Measurements from ENCODE around the gene IARS2. TPM values are rescaled to one million over a fixed set of nuclear protein-coding genes. Genes with fewer than 3 reads are reported as not detected.
"Not testable (repeated sequence)": the region's sequence is repeated elsewhere in the genome, so short reads cannot be mapped to it uniquely, and the experiment has no call there.

The IARS2 gene
- total and polyA plus RNA-seq, 2 donors: 30.3 to 50.2 TPM

DNA sequence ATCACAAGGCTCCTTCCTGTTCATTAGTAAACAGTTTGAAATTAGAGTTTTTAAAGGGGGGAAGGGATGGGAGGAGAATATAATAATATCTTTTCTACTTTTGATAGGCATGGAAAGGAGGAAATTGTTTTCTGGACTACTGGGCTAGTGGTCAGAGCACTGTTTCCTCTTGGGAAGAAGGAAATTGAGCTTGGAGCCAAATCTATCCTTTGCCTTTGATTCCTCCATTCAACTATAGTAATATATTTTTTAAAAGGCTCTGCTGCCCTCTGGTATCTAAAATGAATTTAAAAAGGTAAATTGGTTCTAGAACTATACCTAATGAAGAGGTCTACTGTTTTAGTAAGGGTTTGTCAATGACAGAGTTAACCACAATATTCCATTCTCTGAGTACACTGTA, 5.9 kb downstream of the IARS2 start:
- H3K27ac ChIP-seq (ENCODE audit: low read depth in 1 of 2, low read length in 1 of 2): no peak overlapping the region
- H3K9me3 ChIP-seq (ENCODE audit: control insufficient read depth in 2 of 2, insufficient read depth in 1 of 2, low read length in 1 of 2): no peaks in the 10 kb centered on the region
- no peak overlapping the region for H3K4me3 ChIP-seq (ENCODE audit: low read length in 2 of 2)
- DNase-seq (ENCODE audit: low read depth in 6 of 9, low spot score in 9 of 9): no peak
- peaks cover 10 to 41% of the 10 kb centered on the region in 2 donors for H3K36me3 ChIP-seq (ENCODE audit: control insufficient read depth in 2 of 2, insufficient read depth in 2 of 2, low read length in 1 of 2)
- peaks cover under 1 to 6% of the 10 kb centered on the region in 2 donors for H3K4me1 ChIP-seq (ENCODE audit: control insufficient read depth in 2 of 2, insufficient read depth in 2 of 2, low read length in 2 of 2)
- no peaks in the 10 kb centered on the region for H3K27me3 ChIP-seq (ENCODE audit: control insufficient read depth in 2 of 2, insufficient read depth in 1 of 2, low read length in 1 of 2)

- H3K4me3 ChIP-seq (ENCODE audit: low read length in 2 of 2); H3K4me1 ChIP-seq (ENCODE audit: control insufficient read depth in 2 of 2, insufficient read depth in 2 of 2, low read length in 2 of 2); DNase-seq (ENCODE audit: low read depth in 6 of 9, low spot score in 9 of 9); H3K9me3 ChIP-seq (ENCODE audit: control insufficient read depth in 2 of 2, insufficient read depth in 1 of 2, low read length in 1 of 2); H3K27me3 ChIP-seq (ENCODE audit: control insufficient read depth in 2 of 2, insufficient read depth in 1 of 2, low read length in 1 of 2); H3K27ac ChIP-seq (ENCODE audit: low read depth in 1 of 2, low read length in 1 of 2): not testable (repeated sequence)
- H3K36me3 ChIP-seq (ENCODE audit: control insufficient read depth in 2 of 2, insufficient read depth in 2 of 2, low read length in 1 of 2): peaks cover 19 to 54% of the 10 kb centered on the region in 2 donors
- 94% methylated on average over 6 of the region's 6 CpGs for WGBS
Measured at GRCh38 chr1:220110473-220110872, 16.5 kb downstream of the IARS2 start.

- peaks cover 23 to 52% of the 10 kb centered on the region in 2 donors for H3K36me3 ChIP-seq (ENCODE audit: control insufficient read depth in 2 of 2, insufficient read depth in 2 of 2, low read length in 1 of 2)
- not testable (repeated sequence) for H3K27ac ChIP-seq (ENCODE audit: low read depth in 1 of 2, low read length in 1 of 2)
- WGBS: 98% methylated on average over 4 of the region's 4 CpGs
Measured at GRCh38 chr1:220112600-220112999, 18.7 kb downstream of the IARS2 start.

GRCh38 chr1:220113136-220113695, 19.3 kb downstream of the IARS2 start:
- Histone ChIP-seq H3K36me3 (ENCODE audit: control insufficient read depth in 2 of 2, insufficient read depth in 2 of 2, low read length in 1 of 2) (peaks cover 18 to 49% of the 10 kb centered on the region in 2 donors), H3K4me3 (ENCODE audit: low read length in 2 of 2) (no peak overlapping the region), H3K27ac (ENCODE audit: low read depth in 1 of 2, low read length in 1 of 2) (no peak overlapping the region), H3K27me3 (ENCODE audit: control insufficient read depth in 2 of 2, insufficient read depth in 1 of 2, low read length in 1 of 2) (no peaks in the 10 kb centered on the region), H3K9me3 (ENCODE audit: control insufficient read depth in 2 of 2, insufficient read depth in 1 of 2, low read length in 1 of 2) (no peaks in the 10 kb centered on the region), H3K4me1 (ENCODE audit: control insufficient read depth in 2 of 2, insufficient read depth in 2 of 2, low read length in 2 of 2) (no peaks in the 10 kb centered on the region)
- 86% methylated on average over 5 of the region's 5 CpGs for WGBS
- DNase-seq (ENCODE audit: low read depth in 6 of 9, low spot score in 9 of 9): peak in 1 of 9 donors; percentile 39

More at GRCh38 chr1:220112600-220112999, 18.7 kb downstream of the IARS2 start:
- H3K4me1 ChIP-seq (ENCODE audit: control insufficient read depth in 2 of 2, insufficient read depth in 2 of 2, low read length in 2 of 2); H3K27me3 ChIP-seq (ENCODE audit: control insufficient read depth in 2 of 2, insufficient read depth in 1 of 2, low read length in 1 of 2); H3K4me3 ChIP-seq (ENCODE audit: low read length in 2 of 2); DNase-seq (ENCODE audit: low read depth in 6 of 9, low spot score in 9 of 9); H3K9me3 ChIP-seq (ENCODE audit: control insufficient read depth in 2 of 2, insufficient read depth in 1 of 2, low read length in 1 of 2): not testable (repeated sequence)

GRCh38 chr1:220119043-220119512, 25.1 kb downstream of the IARS2 start:
- Histone ChIP-seq H3K4me1 (ENCODE audit: control insufficient read depth in 2 of 2, insufficient read depth in 2 of 2, low read length in 2 of 2) (no peaks in the 10 kb centered on the region), H3K27ac (ENCODE audit: low read depth in 1 of 2, low read length in 1 of 2) (no peak overlapping the region), H3K4me3 (ENCODE audit: low read length in 2 of 2) (no peak overlapping the region), H3K36me3 (ENCODE audit: control insufficient read depth in 2 of 2, insufficient read depth in 2 of 2, low read length in 1 of 2) (peaks cover 4 to 24% of the 10 kb centered on the region in 2 donors), H3K27me3 (ENCODE audit: control insufficient read depth in 2 of 2, insufficient read depth in 1 of 2, low read length in 1 of 2) (no peaks in the 10 kb centered on the region), H3K9me3 (ENCODE audit: control insufficient read depth in 2 of 2, insufficient read depth in 1 of 2, low read length in 1 of 2) (no peaks in the 10 kb centered on the region)
- DNase-seq (ENCODE audit: low read depth in 6 of 9, low spot score in 9 of 9): no peak
- 96% methylated on average over 6 of the region's 6 CpGs for WGBS

DNA sequence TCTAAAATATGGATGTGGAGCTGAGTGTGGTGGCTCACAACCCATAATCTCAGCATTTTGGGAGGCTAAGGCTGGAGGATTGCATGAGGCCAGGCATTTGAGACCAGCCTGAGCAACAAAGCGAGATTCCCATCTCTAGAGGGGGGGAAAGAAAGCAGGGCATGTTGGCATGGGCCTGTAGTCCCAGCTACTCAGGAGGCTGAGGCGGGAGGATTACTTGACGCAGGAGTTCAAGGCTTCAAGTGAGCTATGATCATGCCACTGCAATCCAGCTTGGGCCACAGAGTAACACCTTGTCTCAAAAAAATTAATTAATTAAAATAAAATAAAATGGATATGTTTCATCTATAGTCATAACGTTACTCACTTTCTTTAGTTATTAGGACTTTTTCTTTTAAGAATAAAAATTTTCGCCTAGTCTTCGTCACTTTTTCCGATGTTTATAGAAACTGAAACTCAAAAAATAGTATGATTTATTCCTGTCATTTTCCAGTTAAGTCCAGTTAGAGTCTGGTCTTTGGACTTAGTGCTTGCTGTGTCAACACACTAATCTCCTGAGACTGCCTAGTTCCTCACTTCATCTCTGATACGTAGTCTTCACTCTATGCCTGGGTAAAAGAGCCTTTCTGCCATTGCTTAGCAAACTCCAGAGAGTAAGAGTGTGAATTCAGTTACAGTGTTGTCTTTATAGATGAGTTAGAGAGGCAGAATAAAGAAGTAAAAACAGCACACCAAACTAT, 28.0 kb downstream of the IARS2 start:
- Histone ChIP-seq H3K4me1 (ENCODE audit: control insufficient read depth in 2 of 2, insufficient read depth in 2 of 2, low read length in 2 of 2) (no peaks in the 10 kb centered on the region), H3K27me3 (ENCODE audit: control insufficient read depth in 2 of 2, insufficient read depth in 1 of 2, low read length in 1 of 2) (no peaks in the 10 kb centered on the region), H3K4me3 (ENCODE audit: low read length in 2 of 2) (no peak overlapping the region), H3K36me3 (ENCODE audit: control insufficient read depth in 2 of 2, insufficient read depth in 2 of 2, low read length in 1 of 2) (peaks cover 0 to 7% of the 10 kb centered on the region in 2 donors), H3K9me3 (ENCODE audit: control insufficient read depth in 2 of 2, insufficient read depth in 1 of 2, low read length in 1 of 2) (no peaks in the 10 kb centered on the region), H3K27ac (ENCODE audit: low read depth in 1 of 2, low read length in 1 of 2) (no peak overlapping the region)
- DNase-seq (ENCODE audit: low read depth in 6 of 9, low spot score in 9 of 9): no peak
- 98% methylated on average over 8 of the region's 8 CpGs for WGBS

- Histone ChIP-seq H3K27ac (ENCODE audit: low read depth in 1 of 2, low read length in 1 of 2) (no peak overlapping the region), H3K27me3 (ENCODE audit: control insufficient read depth in 2 of 2, insufficient read depth in 1 of 2, low read length in 1 of 2) (no peaks in the 10 kb centered on the region), H3K4me3 (ENCODE audit: low read length in 2 of 2) (no peak overlapping the region), H3K4me1 (ENCODE audit: control insufficient read depth in 2 of 2, insufficient read depth in 2 of 2, low read length in 2 of 2) (no peaks in the 10 kb centered on the region), H3K9me3 (ENCODE audit: control insufficient read depth in 2 of 2, insufficient read depth in 1 of 2, low read length in 1 of 2) (no peaks in the 10 kb centered on the region), H3K36me3 (ENCODE audit: control insufficient read depth in 2 of 2, insufficient read depth in 2 of 2, low read length in 1 of 2) (peaks cover 0 to 3% of the 10 kb centered on the region in 2 donors)
- no peak for DNase-seq (ENCODE audit: low read depth in 6 of 9, low spot score in 9 of 9)
Measured at GRCh38 chr1:220123066-220123465, 29.1 kb downstream of the IARS2 start.

DNA sequence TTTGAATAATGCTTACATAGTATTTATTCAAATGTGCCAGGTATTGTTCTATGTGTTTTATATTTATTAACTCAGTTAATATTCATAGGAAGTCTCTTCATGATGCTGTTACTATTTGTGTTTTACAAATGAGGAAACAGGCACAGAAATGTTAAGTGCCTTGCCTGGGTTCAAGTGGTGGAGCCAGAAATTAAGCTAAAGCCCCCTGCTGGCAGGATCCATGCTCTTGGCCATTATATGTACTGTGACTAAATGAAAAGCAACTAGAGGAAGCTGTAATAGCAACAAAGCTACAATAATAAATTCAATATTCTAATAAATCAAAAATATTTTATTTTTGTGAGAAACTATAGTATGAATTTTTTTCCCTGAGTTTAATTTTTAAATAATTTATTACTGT, 30.0 kb downstream of the IARS2 start:
- Histone ChIP-seq H3K4me3 (ENCODE audit: low read length in 2 of 2) (no peak overlapping the region), H3K27ac (ENCODE audit: low read depth in 1 of 2, low read length in 1 of 2) (no peak overlapping the region), H3K4me1 (ENCODE audit: control insufficient read depth in 2 of 2, insufficient read depth in 2 of 2, low read length in 2 of 2) (no peaks in the 10 kb centered on the region), H3K36me3 (ENCODE audit: control insufficient read depth in 2 of 2, insufficient read depth in 2 of 2, low read length in 1 of 2) (peaks cover 0 to 7% of the 10 kb centered on the region in 2 donors), H3K9me3 (ENCODE audit: control insufficient read depth in 2 of 2, insufficient read depth in 1 of 2, low read length in 1 of 2) (no peaks in the 10 kb centered on the region), H3K27me3 (ENCODE audit: control insufficient read depth in 2 of 2, insufficient read depth in 1 of 2, low read length in 1 of 2) (no peaks in the 10 kb centered on the region)
- peak in 2 of 9 donors; percentile 7 to 18 for DNase-seq (ENCODE audit: low read depth in 6 of 9, low spot score in 9 of 9)

DNA sequence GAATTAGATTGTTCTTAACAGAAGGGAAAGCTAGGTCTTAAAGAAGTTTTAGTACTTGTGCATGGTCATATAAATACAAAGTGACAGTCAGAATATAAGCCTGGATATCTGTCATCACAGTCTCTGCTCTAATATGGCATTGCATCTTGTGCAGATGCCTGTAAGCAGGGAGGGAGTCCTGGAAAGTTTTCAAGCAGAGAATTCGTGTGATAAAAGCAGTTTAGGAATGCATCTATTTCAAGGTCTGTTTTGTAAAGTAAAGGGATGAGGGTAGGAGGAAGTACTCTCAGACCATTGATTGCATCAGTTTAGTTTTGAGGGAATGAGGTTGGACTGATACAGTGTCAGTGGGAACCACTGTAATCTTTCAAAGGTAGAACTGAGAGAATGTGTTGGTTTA, 30.6 kb downstream of the IARS2 start:
- no peak for DNase-seq (ENCODE audit: low read depth in 6 of 9, low spot score in 9 of 9)
- Histone ChIP-seq H3K27ac (ENCODE audit: low read depth in 1 of 2, low read length in 1 of 2) (no peak overlapping the region), H3K36me3 (ENCODE audit: control insufficient read depth in 2 of 2, insufficient read depth in 2 of 2, low read length in 1 of 2) (peaks cover 0 to 9% of the 10 kb centered on the region in 2 donors), H3K27me3 (ENCODE audit: control insufficient read depth in 2 of 2, insufficient read depth in 1 of 2, low read length in 1 of 2) (no peaks in the 10 kb centered on the region), H3K4me1 (ENCODE audit: control insufficient read depth in 2 of 2, insufficient read depth in 2 of 2, low read length in 2 of 2) (no peaks in the 10 kb centered on the region), H3K4me3 (ENCODE audit: low read length in 2 of 2) (no peak overlapping the region), H3K9me3 (ENCODE audit: control insufficient read depth in 2 of 2, insufficient read depth in 1 of 2, low read length in 1 of 2) (no peaks in the 10 kb centered on the region)
- WGBS: 80% methylated on average over 1 of the region's 1 CpG

Measured in thymus (tissue), 11 donors.